ENCODE data around the gene KMT2C.

Gene KMT2C

GRCh38 chr7:152133804-152134203, 302.0 kb downstream of the KMT2C start:
- no peak for DNase-seq

- no peak for DNase-seq
These were observed 303.0 kb downstream of the KMT2C start for GRCh38 chr7:152132812-152133211.

GRCh38 chr7:152131981-152132494, 303.8 kb downstream of the KMT2C start:
- no peak for DNase-seq

GRCh38 chr7:152130658-152131590, 304.9 kb downstream of the KMT2C start:
- no peak for DNase-seq

- no peak for DNase-seq
These were observed 306.1 kb downstream of the KMT2C start for GRCh38 chr7:152129682-152130081.

GRCh38 chr7:152128741-152129461, 306.9 kb downstream of the KMT2C start:
- DNase-seq: no peak

- DNase-seq: no peak
These were observed 307.6 kb downstream of the KMT2C start for GRCh38 chr7:152128252-152128651.

GRCh38 chr7:152127229-152127628, 308.6 kb downstream of the KMT2C start:
- no peak for DNase-seq

GRCh38 chr7:152126741-152127140, 309.1 kb downstream of the KMT2C start:
- DNase-seq: no peak

- no peak for DNase-seq
These were observed 313.3 kb downstream of the KMT2C start for GRCh38 chr7:152122540-152122939.

GRCh38 chr7:152121432-152121831, 314.4 kb downstream of the KMT2C start:
- no peak for DNase-seq

GRCh38 chr7:152120776-152121175, 315.0 kb downstream of the KMT2C start:
- DNase-seq: no peak

- no peak for DNase-seq
These were observed 315.6 kb downstream of the KMT2C start for GRCh38 chr7:152120210-152120609.

GRCh38 chr7:152117356-152117755, 318.4 kb downstream of the KMT2C start:
- DNase-seq: no peak

GRCh38 chr7:152115021-152115718, 320.6 kb downstream of the KMT2C start:
- no peak for DNase-seq

- no peak for DNase-seq
These were observed 323.0 kb downstream of the KMT2C start for GRCh38 chr7:152112829-152113228.

- no peak for DNase-seq
These were observed 327.4 kb downstream of the KMT2C start for GRCh38 chr7:152108359-152108758.

- DNase-seq: no peak
These were observed 327.9 kb downstream of the KMT2C start for GRCh38 chr7:152107945-152108344.

GRCh38 chr7:152106990-152107389, 328.8 kb downstream of the KMT2C start:
- DNase-seq: no peak

- DNase-seq: no peak
These were observed 330.6 kb downstream of the KMT2C start for GRCh38 chr7:152105205-152105604.

- DNase-seq: no peak
These were observed 332.1 kb downstream of the KMT2C start for GRCh38 chr7:152103691-152104090.

GRCh38 chr7:152103066-152103465, 332.7 kb downstream of the KMT2C start:
- no peak for DNase-seq

- no peak for DNase-seq
These were observed 338.5 kb downstream of the KMT2C start for GRCh38 chr7:152097330-152097729.
